Tibial artery (tissue), 4 donors: ENCODE measurements around the gene PLEKHO2.

Experiments used
- DNase-seq, 2 donors: peaks; one replicate each; pipeline ENCODE4 v3.0.0-alpha.2; 2019
- H3K27ac ChIP-seq, 2 donors: fragments of 200-600 bp; sonication (generic) in 1 of 2; 1 replicate in 1 of 2; 2 replicates in 1 of 2; pipeline ENCODE4 v1.5.1; 2018 to 2019; ENCODE audit warnings: mild to moderate bottlenecking in 1 of 2
- H3K27me3 ChIP-seq, 2 donors: fragments of 200-600 bp; sonication (generic) in 1 of 2; one replicate each; pipeline versions ENCODE4 v1.5.1 to v1.6.0; 2016 to 2019
- H3K36me3 ChIP-seq, 3 donors: fragments of 200-600 bp; sonication (generic) in 2 of 3; one replicate each; pipeline ENCODE4 v1.5.1; 2016 to 2019; ENCODE audit warnings: mild to moderate bottlenecking in 2 of 3
- H3K4me1 ChIP-seq, 4 donors: fragments of 200-600 bp; sonication (generic) in 2 of 4; 1 replicate in 3 of 4; 2 replicates in 1 of 4; pipeline ENCODE4 v1.5.1; 2016 to 2019
- H3K4me3 ChIP-seq, 2 donors: fragments of 200-600 bp; sonication (generic) in 1 of 2; 1 replicate in 1 of 2; 2 replicates in 1 of 2; pipeline ENCODE4 v1.5.1; 2018 to 2019; ENCODE audit warnings: mild to moderate bottlenecking in 2 of 2
- H3K9me3 ChIP-seq, 3 donors: fragments of 200-600 bp; sonication (generic) in 1 of 3; one replicate each; pipeline ENCODE4 v1.5.1; 2016 to 2019
- CTCF ChIP-seq, 2 experiments: fragments of 200-600 bp in 1 of 2; fragments of 450-650 bp in 1 of 2; IDR thresholded peaks; one replicate each; pipeline ENCODE4 v1.5.1; 2017 to 2019; ENCODE audit warnings: antibody characterized with exemption in 2 of 2, mild to moderate bottlenecking in 1 of 2, moderate library complexity in 1 of 2
- intact Hi-C: fragments of 100-400 bp; cut with DNase I; formaldehyde crosslinking; loops from one replicate; pipeline ENCODE4 v1.15.0; 2023; ENCODE audit warnings: low total_unique reads

Gene PLEKHO2

GRCh38 chr15:64837502-64837901 lies 4.2 kb upstream of the PLEKHO2 start:
- Histone ChIP-seq H3K27me3 (no peaks in the 10 kb centered on the region), H3K9me3 (no peaks in the 10 kb centered on the region), H3K4me1 (peaks cover 0 to 22% (median 10%) of the 10 kb centered on the region in 4 donors), H3K4me3 (no peak overlapping the region), H3K36me3 (no peaks in the 10 kb centered on the region), H3K27ac (no peak overlapping the region)
- no peak for TF ChIP-seq CTCF (IDR thresholded peaks at IDR 0.05)
- DNase-seq, result peak in 1 of 2 donors; percentile 40
- intact Hi-C loops, result no loop called here

GRCh38 chr15:64841060-64841343 lies 713 bp upstream of the PLEKHO2 start:
- H3K36me3 ChIP-seq, result no peaks in the 10 kb centered on the region
- TF ChIP-seq CTCF (IDR thresholded peaks at IDR 0.05), result no peak
- no peak for DNase-seq
- intact Hi-C loops, result loop anchor here (10.0 kb wide), 1 partner anchor 54 kb away; no protein-coding TSS in a partner anchor
- peaks cover 0 to 48% (median 37%) of the 10 kb centered on the region in 4 donors for H3K4me1 ChIP-seq
- H3K27ac ChIP-seq, result peak overlapping the region; percentile 96 to 97
- H3K4me3 ChIP-seq, result peak overlapping the region; percentile 86 to 91
- H3K9me3 ChIP-seq, result no peaks in the 10 kb centered on the region
- H3K27me3 ChIP-seq, result no peaks in the 10 kb centered on the region

DNA sequence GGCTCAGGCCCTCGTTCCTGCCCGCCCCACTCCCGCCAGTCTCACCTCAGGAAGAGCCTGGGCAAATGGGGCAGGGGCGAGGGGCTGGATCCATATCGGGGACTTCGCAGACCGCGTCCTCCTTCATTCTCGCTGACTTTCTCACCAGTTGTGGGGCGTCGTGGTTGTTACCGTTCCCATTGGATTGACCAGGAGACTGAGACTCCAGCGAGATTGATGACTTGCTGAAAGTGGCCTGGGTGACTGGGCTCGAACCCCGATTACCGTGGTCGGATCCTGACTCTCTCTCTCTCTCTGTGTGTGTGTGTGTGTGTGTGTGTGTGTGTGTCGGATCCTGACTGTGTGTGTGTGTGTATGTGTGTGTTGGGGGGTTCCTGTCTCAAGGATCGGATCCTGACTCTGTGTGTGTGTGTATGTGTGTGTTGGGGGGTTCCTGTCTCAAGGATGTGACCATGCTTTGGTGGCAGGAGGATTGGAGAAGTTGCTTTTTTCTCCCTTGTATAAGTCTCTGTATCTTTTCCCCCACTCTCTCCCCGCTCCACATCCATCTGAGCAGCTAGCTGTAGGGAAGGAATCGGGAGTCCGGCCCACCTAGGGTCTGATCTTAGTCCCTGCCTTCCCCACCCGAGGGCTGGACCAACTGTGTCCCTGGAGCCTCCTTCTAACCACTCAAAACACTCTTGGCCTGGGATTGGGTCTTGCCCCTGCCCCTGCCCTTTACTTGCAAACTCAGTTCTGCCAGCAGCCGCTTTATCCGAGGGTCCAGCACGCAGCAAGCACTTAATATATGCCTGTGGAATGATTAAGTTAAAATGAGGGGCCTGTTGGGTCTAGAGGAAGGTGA lies 603 bp downstream of the PLEKHO2 start:
- H3K36me3 ChIP-seq, result no peaks in the 10 kb centered on the region
- TF ChIP-seq CTCF (IDR thresholded peaks at IDR 0.05), result no peak
- peak overlapping the region; percentile 86 to 91 for H3K4me3 ChIP-seq
- H3K9me3 ChIP-seq, result no peaks in the 10 kb centered on the region
- H3K27me3 ChIP-seq, result no peaks in the 10 kb centered on the region
- peak; percentile 65 to 82 for DNase-seq
- H3K4me1 ChIP-seq, result peaks cover 0 to 54% (median 43%) of the 10 kb centered on the region in 4 donors
- H3K27ac ChIP-seq, result peak overlapping the region; percentile 96 to 97
- intact Hi-C loops, result loop anchor here (10.0 kb wide), 1 partner anchor 52 kb away; no protein-coding TSS in a partner anchor

- Histone ChIP-seq H3K27me3 (no peaks in the 10 kb centered on the region), H3K4me1 (peaks cover 0 to 62% (median 45%) of the 10 kb centered on the region in 4 donors), H3K9me3 (no peaks in the 10 kb centered on the region), H3K4me3 (peak overlapping the region; percentile 86 to 91), H3K27ac (peak overlapping the region; percentile 96 to 97), H3K36me3 (no peaks in the 10 kb centered on the region)
- no peak for TF ChIP-seq CTCF (IDR thresholded peaks at IDR 0.05)
- DNase-seq, result peak; percentile 84
- intact Hi-C loops, result loop anchor here (10.0 kb wide), 1 partner anchor 52 kb away; no protein-coding TSS in a partner anchor
Measured at GRCh38 chr15:64842986-64843561, 1.4 kb downstream of the PLEKHO2 start.

GRCh38 chr15:64843991-64844390 lies 2.3 kb downstream of the PLEKHO2 start:
- no peak for TF ChIP-seq CTCF (IDR thresholded peaks at IDR 0.05)
- Histone ChIP-seq H3K4me1 (peaks cover 0 to 62% (median 45%) of the 10 kb centered on the region in 4 donors), H3K27ac (peak overlapping the region; percentile 96 to 97), H3K36me3 (peaks cover 7 to 9% (median 8%) of the 10 kb centered on the region in 3 donors), H3K27me3 (no peaks in the 10 kb centered on the region), H3K4me3 (peak overlapping the region; percentile 86 to 91), H3K9me3 (no peaks in the 10 kb centered on the region)
- intact Hi-C loops, result loop anchor here (10.0 kb wide), 1 partner anchor 51 kb away; no protein-coding TSS in a partner anchor
- DNase-seq, result no peak
